ENCODE measurements around the gene GPR37L1.

DNA sequence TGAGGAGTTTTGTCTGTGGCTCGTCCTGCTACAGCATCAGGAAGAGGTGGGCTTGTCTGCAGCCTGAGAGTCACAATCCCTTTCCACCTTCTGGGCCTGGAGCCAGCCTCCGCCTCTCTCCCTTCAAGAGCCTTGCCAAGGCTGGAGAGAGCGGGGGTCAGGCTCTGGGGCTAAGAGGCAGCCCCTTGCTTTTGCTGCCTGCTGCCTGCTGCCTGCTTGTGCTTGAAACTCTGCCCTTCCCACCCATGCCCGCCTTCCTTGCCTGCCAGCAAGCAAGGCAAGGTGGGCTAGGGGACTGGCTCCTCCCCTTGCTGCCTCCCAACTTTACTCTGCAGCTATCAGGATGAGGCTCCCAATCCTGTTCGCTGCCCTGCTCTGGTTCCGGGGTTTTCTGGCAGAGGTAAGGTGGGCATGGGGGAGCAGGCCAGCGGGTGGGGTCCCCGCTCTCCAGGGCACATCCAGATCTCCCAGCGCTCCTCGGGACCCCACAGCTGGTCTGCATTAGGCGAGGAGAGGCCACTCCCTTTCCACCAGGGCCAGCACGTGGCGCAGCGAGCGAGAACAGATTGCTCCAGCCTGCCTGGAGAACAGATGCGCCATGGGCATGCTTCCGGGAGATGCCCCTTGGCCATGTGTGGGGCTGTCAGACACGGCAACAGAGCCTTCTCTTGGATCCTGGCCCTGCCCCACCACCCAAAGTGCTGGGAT, 45.1 kb downstream of the GPR37L1 start:
- no peak for TF ChIP-seq EP300 (IDR thresholded peaks at IDR 0.05; ENCODE audit: borderline replicate concordance)
- TF ChIP-seq, protein P1, sequence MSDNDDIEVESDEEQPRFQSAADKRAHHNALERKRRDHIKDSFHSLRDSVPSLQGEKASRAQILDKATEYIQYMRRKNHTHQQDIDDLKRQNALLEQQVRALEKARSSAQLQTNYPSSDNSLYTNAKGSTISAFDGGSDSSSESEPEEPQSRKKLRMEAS (IDR thresholded peaks at IDR 0.05): no peak
- TF ChIP-seq EGR1 (IDR thresholded peaks at IDR 0.05): no peak
- TF ChIP-seq, protein P2, sequence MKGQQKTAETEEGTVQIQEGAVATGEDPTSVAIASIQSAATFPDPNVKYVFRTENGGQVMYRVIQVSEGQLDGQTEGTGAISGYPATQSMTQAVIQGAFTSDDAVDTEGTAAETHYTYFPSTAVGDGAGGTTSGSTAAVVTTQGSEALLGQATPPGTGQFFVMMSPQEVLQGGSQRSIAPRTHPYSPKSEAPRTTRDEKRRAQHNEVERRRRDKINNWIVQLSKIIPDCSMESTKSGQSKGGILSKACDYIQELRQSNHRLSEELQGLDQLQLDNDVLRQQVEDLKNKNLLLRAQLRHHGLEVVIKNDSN (IDR thresholded peaks at IDR 0.05): no peak
- TF ChIP-seq, protein P3, sequence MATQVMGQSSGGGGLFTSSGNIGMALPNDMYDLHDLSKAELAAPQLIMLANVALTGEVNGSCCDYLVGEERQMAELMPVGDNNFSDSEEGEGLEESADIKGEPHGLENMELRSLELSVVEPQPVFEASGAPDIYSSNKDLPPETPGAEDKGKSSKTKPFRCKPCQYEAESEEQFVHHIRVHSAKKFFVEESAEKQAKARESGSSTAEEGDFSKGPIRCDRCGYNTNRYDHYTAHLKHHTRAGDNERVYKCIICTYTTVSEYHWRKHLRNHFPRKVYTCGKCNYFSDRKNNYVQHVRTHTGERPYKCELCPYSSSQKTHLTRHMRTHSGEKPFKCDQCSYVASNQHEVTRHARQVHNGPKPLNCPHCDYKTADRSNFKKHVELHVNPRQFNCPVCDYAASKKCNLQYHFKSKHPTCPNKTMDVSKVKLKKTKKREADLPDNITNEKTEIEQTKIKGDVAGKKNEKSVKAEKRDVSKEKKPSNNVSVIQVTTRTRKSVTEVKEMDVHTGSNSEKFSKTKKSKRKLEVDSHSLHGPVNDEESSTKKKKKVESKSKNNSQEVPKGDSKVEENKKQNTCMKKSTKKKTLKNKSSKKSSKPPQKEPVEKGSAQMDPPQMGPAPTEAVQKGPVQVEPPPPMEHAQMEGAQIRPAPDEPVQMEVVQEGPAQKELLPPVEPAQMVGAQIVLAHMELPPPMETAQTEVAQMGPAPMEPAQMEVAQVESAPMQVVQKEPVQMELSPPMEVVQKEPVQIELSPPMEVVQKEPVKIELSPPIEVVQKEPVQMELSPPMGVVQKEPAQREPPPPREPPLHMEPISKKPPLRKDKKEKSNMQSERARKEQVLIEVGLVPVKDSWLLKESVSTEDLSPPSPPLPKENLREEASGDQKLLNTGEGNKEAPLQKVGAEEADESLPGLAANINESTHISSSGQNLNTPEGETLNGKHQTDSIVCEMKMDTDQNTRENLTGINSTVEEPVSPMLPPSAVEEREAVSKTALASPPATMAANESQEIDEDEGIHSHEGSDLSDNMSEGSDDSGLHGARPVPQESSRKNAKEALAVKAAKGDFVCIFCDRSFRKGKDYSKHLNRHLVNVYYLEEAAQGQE (IDR thresholded peaks at IDR 0.05; ENCODE audit: low read depth): no peak
- TF ChIP-seq CEBPB (IDR thresholded peaks at IDR 0.05): no peak
- no peak for TF ChIP-seq CREB1 (IDR thresholded peaks at IDR 0.05; ENCODE audit: low read depth)
- no peak for TF ChIP-seq TCF12 (IDR thresholded peaks at IDR 0.05; ENCODE audit: low read depth)
- no peak for TF ChIP-seq YY1 (IDR thresholded peaks at IDR 0.05; ENCODE audit: low read depth)
- no peak for TF ChIP-seq FOXM1 (IDR thresholded peaks at IDR 0.05; ENCODE audit: borderline replicate concordance, low read depth)
- TF ChIP-seq TEAD4 (IDR thresholded peaks at IDR 0.05): no peak
- TF ChIP-seq RAD21 (IDR thresholded peaks at IDR 0.05; ENCODE audit: low read depth): no peak
- no peak for TF ChIP-seq NFIC (IDR thresholded peaks at IDR 0.05)
- no peak for TF ChIP-seq TAF1 (IDR thresholded peaks at IDR 0.05; ENCODE audit: low read depth)
